Esophagus (tissue), 2 donors: Measurements from ENCODE around the gene GPR25. TPM values are rescaled to one million over a fixed set of nuclear protein-coding genes. Genes with fewer than 3 reads are reported as not detected.

Experiments
- H3K27ac ChIP-seq, 2 donors: one replicate each; pipeline ENCODE4 v1.5.1; 2013; ENCODE audit warnings: low read depth in 2 of 2, mild to moderate bottlenecking in 2 of 2, inconsistent platforms in 1 of 2, low read length in 1 of 2, moderate library complexity in 1 of 2
- H3K27me3 ChIP-seq, 2 donors: one replicate each; pipeline ENCODE4 v1.6.1; 2013; ENCODE audit warnings: low read length in 2 of 2, control low read depth in 1 of 2, mild to moderate bottlenecking in 1 of 2; ENCODE audit not compliant: insufficient read depth in 2 of 2, control insufficient read depth in 1 of 2
- H3K36me3 ChIP-seq, 2 donors: one replicate each; pipeline ENCODE4 v1.6.1; 2013; ENCODE audit warnings: low read length in 1 of 2; ENCODE audit not compliant: control insufficient read depth in 2 of 2, insufficient read depth in 2 of 2
- H3K4me1 ChIP-seq, 2 donors: one replicate each; pipeline ENCODE4 v1.6.1; 2013; ENCODE audit warnings: low read length in 1 of 2; ENCODE audit not compliant: control insufficient read depth in 2 of 2, insufficient read depth in 2 of 2
- H3K4me3 ChIP-seq, 2 donors: one replicate each; pipeline ENCODE4 v1.5.1; 2013; ENCODE audit warnings: low read length in 2 of 2, mild to moderate bottlenecking in 2 of 2, low read depth in 1 of 2, moderate library complexity in 1 of 2
- H3K9me3 ChIP-seq, 2 donors: one replicate each; pipeline ENCODE4 v1.6.1; 2013; ENCODE audit warnings: mild to moderate bottlenecking in 2 of 2, low read depth in 1 of 2, low read length in 1 of 2, moderate library complexity in 1 of 2; ENCODE audit not compliant: control insufficient read depth in 2 of 2, insufficient read depth in 1 of 2
- WGBS, 2 donors: extraction: QIAGEN DNeasy Blood & Tissue Kit; methylation state at CpG; one replicate each; pipeline ENCODE4 v1.1.7; 2013; 5-methylcytosine and 5-hydroxymethylcytosine counted together
- polyA plus RNA-seq, 2 donors: library from polyadenylated mRNA; stranded (reverse); fragments of 200-250 nt; gene quantifications; one replicate each; pipeline ENCODE4 v1.2.3, GENCODE V29; 2013
- donor health status: healthy with polysubstance abuse.
- donor health status: Bipolar disorder and iron deficiency.

GPR25 gene
- polyA plus RNA-seq, 2 donors: 0.14 to 0.55 TPM

DNA sequence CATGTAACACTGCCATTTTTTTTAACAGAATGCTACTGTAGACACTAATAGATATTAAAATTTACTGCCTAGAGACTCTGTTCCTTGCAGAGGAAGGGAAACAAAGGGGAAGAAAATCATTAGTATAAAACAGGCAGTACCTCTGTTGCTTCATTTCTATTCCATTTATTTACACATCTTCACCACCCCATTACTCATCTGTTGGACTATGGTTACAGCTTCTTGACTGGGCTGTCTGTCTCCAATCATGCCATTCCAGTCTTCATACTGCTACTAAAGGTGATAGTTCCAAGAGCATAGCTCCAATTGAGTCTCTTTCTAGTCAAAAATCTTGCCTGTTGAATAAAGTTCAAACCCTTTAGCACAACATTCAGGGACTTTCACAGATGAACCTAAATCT lies 22.2 kb upstream of the GPR25 start:
- Histone ChIP-seq H3K27ac (no peak overlapping the region), H3K4me1 (no peaks in the 10 kb centered on the region), H3K9me3 (no peaks in the 10 kb centered on the region), H3K27me3 (no peaks in the 10 kb centered on the region), H3K4me3 (no peak overlapping the region), H3K36me3 (peaks cover 0 to 11% of the 10 kb centered on the region in 2 donors)

DNA sequence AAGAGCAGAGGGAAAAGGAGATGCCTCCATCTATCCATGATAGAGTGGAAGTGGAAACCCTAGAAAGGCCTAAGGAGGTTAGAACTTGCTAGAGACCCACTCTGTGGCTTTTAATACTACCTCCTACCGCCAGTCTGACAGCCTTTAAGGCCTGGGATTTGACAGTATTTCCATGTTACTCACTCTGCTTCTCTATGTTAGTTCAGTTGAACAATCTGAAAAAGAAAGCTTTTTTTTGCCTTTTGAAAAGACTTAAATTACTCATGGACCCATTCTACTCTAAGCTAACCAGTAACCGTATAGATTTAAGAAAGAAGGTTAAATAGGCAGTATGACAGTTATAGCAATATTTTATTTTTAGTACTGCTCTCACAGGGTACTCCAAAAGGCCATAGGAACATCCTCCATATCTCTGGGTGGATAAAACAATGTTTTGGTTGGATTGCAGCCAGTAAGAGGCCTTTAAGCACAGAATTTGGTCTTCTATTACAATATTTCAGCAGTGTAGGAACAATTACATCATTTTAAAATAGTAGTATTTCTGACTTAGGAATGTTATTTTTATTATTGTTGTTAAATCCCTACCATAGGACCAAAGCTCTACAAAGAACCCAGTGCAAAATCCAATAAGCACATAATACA lies 15.9 kb upstream of the GPR25 start:
- no peaks in the 10 kb centered on the region for H3K27me3 ChIP-seq
- H3K27ac ChIP-seq: no peak overlapping the region
- WGBS, 2 donors: 77 to 80% methylated on average over 2 of the region's 2 CpGs
- peaks cover 0 to 3% of the 10 kb centered on the region in 2 donors for H3K36me3 ChIP-seq
- no peak overlapping the region for H3K4me3 ChIP-seq
- H3K4me1 ChIP-seq: no peaks in the 10 kb centered on the region
- H3K9me3 ChIP-seq: no peaks in the 10 kb centered on the region

DNA sequence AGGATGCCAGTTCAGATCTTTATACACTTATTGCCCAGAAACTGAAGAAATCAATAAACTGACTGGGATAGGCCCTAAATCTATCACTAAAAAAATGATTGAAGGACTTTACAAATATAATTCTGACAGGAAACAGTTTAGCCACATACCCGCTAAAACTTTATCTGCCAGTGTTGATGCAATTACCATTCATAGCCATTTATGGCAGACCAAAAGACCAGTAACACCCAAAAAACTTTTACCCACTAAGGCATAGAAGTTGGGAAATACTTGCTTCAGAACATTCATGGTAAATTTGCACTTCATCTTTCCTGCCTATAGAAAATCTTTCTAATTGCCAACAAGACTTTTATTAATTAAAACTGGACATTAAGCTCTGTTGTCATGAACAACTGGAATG lies 15.0 kb upstream of the GPR25 start:
- Histone ChIP-seq H3K36me3 (peaks cover 0 to 3% of the 10 kb centered on the region in 2 donors), H3K4me3 (no peak overlapping the region)

GRCh38 chr1:200861937-200862647 lies 10.7 kb upstream of the GPR25 start:
- Histone ChIP-seq H3K36me3 (no peaks in the 10 kb centered on the region), H3K9me3 (no peaks in the 10 kb centered on the region), H3K27ac (no peak overlapping the region), H3K4me1 (no peaks in the 10 kb centered on the region), H3K27me3 (no peaks in the 10 kb centered on the region), H3K4me3 (no peak overlapping the region)
- WGBS, 2 donors: 82 to 83% methylated on average over 2 of the region's 2 CpGs

More for the DNA sequence above, 15.0 kb upstream of the GPR25 start:
- 74 to 79% methylated on average over 1 of the region's 1 CpG for WGBS, 2 donors
- Histone ChIP-seq H3K4me1 (no peaks in the 10 kb centered on the region), H3K27ac (no peak overlapping the region), H3K27me3 (no peaks in the 10 kb centered on the region), H3K9me3 (no peaks in the 10 kb centered on the region)

GRCh38 chr1:200862713-200863415 lies 9.9 kb upstream of the GPR25 start:
- no peaks in the 10 kb centered on the region for H3K27me3 ChIP-seq
- peak overlapping the region in 1 of 2 donors; percentile 55 for H3K27ac ChIP-seq
- H3K4me1 ChIP-seq: no peaks in the 10 kb centered on the region
- H3K4me3 ChIP-seq: no peak overlapping the region
- no peaks in the 10 kb centered on the region for H3K36me3 ChIP-seq
- no peaks in the 10 kb centered on the region for H3K9me3 ChIP-seq
- WGBS, 2 donors: 78 to 84% methylated on average over 9 of the region's 9 CpGs

- no peaks in the 10 kb centered on the region for H3K4me1 ChIP-seq
- WGBS, 2 donors: 72 to 74% methylated on average over 3 of the region's 3 CpGs
- H3K36me3 ChIP-seq: no peaks in the 10 kb centered on the region
- H3K27ac ChIP-seq: no peak overlapping the region
- no peaks in the 10 kb centered on the region for H3K9me3 ChIP-seq
- no peak overlapping the region for H3K4me3 ChIP-seq
- no peaks in the 10 kb centered on the region for H3K27me3 ChIP-seq
Observed at GRCh38 chr1:200866116-200866515, 6.7 kb upstream of the GPR25 start.

DNA sequence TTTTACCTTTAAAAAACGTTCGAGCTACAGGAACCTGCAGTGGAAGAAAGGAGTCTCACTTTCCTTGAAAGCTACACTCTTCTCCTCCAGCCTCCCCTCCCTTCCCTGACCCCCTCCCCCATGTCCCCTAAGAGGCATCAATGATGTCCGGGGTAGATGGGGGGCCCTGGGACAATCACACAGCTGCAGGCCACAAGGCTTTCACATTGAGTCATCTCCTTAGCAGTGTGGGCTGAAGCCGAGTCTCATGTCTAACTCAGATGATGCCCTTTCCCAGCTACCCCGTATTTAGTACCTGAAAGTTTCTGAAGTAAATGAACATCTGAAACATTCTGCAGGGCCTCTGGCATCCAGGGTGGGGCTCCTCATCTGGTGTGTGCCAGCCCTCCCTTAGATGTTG lies 6.3 kb upstream of the GPR25 start:
- Histone ChIP-seq H3K27ac (no peak overlapping the region), H3K36me3 (no peaks in the 10 kb centered on the region), H3K4me3 (no peak overlapping the region), H3K9me3 (no peaks in the 10 kb centered on the region), H3K4me1 (no peaks in the 10 kb centered on the region), H3K27me3 (peaks cover 0 to under 1% of the 10 kb centered on the region in 2 donors)
- WGBS, 2 donors: 32 to 40% methylated on average over 5 of the region's 5 CpGs

GRCh38 chr1:200867018-200867811 lies 5.6 kb upstream of the GPR25 start:
- Histone ChIP-seq H3K36me3 (no peaks in the 10 kb centered on the region), H3K4me1 (peaks cover 0 to 2% of the 10 kb centered on the region in 2 donors), H3K27ac (no peak overlapping the region), H3K27me3 (peaks cover 0 to 5% of the 10 kb centered on the region in 2 donors), H3K4me3 (no peak overlapping the region), H3K9me3 (no peaks in the 10 kb centered on the region)
- WGBS, 2 donors: 45 to 49% methylated on average over 11 of the region's 11 CpGs

DNA sequence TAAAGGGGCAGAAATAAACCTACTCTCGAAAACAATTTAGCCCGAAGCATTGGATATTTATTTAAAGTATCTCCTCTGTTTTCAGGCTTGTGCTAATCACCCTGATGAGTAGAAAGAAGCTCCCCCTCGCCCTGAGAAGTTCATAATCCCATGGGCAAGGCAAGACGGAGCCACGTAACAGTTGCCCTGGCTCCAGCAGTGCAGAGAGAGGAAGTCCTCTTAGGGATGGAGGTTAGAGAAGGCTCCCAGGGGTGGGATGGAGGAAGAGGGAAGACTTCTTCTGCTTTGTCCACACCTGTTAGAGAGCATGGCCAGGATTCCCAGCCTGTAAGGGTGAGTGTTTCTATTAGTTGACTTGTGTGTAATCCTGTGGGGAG lies 3.4 kb upstream of the GPR25 start:
- Histone ChIP-seq H3K27me3 (peaks cover 0 to 15% of the 10 kb centered on the region in 2 donors), H3K27ac (peak overlapping the region in 1 of 2 donors; percentile 16), H3K4me1 (peaks cover 9 to 13% of the 10 kb centered on the region in 2 donors), H3K4me3 (no peak overlapping the region), H3K36me3 (no peaks in the 10 kb centered on the region), H3K9me3 (no peaks in the 10 kb centered on the region)
- WGBS, 2 donors: 75 to 76% methylated on average over 5 of the region's 5 CpGs
